ENCODE data around the gene MN1. TPM values are rescaled to one million over a fixed set of nuclear protein-coding genes. Genes with fewer than 3 reads are reported as not detected.

MN1 gene
- polyA plus RNA-seq, 1 donor = 11.7 TPM

- DNase-seq = no peak
These were observed 61.3 kb downstream of the MN1 start for GRCh38 chr22:27740202-27740748.

DNA sequence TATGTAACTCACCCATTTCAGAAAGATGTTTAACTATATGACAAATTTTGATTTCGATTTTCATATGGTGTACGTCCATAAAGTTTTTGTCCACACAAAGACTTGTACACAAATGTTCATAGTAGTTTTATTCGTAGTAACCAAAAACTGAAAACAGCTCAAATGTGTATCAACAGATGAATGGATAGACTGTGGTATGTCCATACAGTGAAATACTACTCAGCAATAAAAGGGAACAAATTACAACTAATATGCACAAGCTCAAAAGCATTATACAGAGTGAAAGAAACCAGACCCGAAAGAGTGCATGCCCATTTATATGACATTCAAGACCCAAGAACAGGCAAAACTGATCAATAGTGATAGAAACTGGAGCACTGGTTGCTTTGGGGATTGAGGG lies 64.0 kb downstream of the MN1 start:
- no peak for DNase-seq

DNA sequence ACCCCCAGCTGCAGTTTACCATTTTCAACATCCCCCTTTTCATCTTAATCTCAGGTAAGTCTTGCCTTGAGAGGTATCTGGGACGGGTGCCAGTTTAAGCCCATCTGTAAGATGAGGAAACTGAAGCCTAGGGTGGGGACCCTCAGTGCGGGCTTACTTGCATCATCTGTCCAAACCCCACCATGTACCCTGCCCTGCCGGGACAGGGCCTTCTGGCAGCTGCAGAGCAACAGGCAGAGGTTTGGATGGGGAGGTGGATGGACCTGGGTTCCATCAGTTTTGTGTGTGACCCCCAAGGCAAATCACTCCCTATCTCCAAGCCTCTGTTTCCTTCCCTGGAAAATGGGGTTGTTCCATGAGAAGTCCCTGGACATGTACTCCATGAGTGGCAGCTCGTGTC lies 67.5 kb downstream of the MN1 start:
- no peak for DNase-seq

DNA sequence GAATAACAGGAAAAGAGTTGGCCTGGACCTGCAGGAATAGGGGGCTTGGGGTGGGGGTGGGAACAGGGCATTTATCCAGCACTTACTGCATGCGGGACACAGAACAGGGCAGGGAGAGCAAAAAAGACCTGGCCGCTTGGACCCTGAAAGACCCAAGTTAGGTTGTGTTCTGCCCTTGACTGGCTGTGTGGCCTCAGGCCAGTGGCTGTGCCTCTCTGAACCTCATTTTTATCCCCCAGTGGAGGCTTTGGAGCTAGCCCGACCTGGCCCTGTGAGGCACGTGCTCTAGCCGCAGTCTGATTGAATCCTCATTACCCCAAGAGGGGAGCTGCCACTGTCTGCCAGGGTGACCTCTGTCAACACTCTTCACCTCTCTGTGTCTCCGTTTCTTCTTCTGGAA lies 68.7 kb downstream of the MN1 start:
- no peak for DNase-seq

DNA sequence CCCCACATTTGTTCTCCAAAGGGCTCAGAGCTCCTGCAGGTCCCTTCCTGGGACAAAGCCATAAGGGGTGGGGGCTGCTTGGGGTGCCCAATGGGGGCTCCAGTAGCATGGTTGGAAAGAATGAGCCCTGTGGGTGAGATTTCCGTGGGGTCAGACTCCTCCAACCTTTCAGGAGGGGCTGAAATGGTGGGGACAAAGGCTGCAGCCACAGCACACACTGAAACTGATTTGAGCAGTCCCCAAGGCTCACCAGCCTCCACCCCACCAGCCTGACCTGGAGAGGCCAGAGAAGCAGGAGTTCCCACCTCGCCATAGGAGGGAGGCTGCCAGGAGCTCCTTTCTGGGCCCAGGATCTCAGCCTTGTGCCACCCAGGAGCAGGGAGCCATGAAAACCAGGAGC lies 69.2 kb downstream of the MN1 start:
- no peak for DNase-seq

- no peak for DNase-seq
These were observed 69.9 kb downstream of the MN1 start for GRCh38 chr22:27731621-27732020.

- no peak for DNase-seq
These were observed 70.7 kb downstream of the MN1 start for GRCh38 chr22:27730641-27731433.

- DNase-seq = no peak
These were observed 72.3 kb downstream of the MN1 start for GRCh38 chr22:27729246-27729645.

DNA sequence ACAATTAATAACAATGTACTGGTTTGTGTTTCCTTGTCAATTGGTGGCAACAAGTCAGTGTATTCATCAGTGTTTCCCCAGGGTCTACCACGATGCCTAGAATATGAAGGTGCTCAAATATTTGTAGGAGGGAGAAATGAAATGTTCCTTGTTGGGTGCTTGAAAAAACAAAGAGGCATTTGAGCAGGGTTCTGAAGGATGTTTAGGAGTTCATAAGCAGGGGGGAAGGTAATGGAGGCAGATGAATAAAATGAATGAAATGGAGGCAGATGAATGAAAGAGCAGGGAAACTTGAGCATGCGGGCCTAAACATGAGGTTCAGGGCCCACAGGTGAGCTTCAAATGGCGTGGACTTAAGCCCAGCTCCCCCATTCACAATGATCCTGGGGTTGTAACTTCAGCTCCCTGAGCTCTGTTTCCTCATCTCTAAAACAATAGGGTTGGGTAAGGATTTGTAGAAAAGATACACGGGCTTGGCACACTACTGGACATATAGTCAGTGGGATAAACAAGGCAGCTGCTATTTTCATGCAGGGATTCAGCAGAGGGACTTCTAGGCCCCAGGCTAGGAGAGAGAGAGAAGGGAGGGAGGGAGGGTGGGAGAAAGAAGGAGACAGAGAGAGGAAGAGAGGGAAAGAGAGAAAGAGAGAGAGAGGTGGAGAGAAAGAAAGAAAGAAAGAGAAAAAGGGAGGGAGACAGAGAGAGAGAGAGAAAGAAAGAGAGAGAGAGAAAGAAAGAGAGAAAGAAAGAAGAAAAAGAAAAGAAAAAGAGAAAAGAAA lies 73.7 kb downstream of the MN1 start:
- no peak for DNase-seq

GRCh38 chr22:27726686-27727449 lies 74.7 kb downstream of the MN1 start:
- peak; percentile 55 for DNase-seq

DNA sequence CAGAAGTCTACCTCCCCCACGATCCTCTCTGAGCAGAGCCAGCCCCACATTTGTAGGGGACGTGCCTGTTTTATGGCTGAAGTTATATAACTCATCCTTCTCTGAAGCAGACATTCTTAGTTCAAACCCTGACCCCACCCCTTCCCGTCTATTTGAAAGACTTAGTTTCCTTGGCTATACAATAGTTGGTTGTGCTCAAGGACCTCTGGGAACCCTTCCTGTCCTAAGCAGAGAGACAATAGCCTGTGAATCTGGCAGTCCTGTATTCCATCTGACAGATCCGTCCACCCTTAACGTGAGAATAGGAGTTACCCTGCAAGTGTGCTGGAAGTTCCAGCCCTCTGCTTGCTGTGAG lies 75.2 kb downstream of the MN1 start:
- no peak for DNase-seq

- no peak for DNase-seq
These were observed 75.9 kb downstream of the MN1 start for GRCh38 chr22:27725661-27726060.

- no peak for DNase-seq
These were observed 76.8 kb downstream of the MN1 start for GRCh38 chr22:27724709-27725108.

DNA sequence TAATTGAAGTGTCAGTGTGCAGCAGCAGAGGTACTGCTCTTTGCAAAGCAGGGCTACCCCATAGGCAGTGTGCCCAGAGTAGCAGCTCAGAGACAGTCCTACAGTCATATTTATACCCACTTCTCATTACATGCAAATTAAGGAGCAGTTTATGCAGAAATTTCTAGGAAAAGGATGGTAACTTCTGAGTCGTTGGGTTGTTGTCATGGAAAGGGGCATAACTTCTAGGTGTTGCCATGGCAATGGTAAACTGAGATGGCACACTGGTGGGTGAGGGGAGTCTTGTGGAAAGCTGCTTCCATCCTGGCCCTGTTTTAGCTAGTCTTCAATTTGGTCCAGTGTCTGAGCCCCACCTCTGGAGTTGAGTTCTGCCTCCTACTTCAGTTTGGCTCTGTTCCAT lies 77.4 kb downstream of the MN1 start:
- DNase-seq = no peak

- no peak for DNase-seq
These were observed 77.8 kb downstream of the MN1 start for GRCh38 chr22:27723708-27724107.

DNA sequence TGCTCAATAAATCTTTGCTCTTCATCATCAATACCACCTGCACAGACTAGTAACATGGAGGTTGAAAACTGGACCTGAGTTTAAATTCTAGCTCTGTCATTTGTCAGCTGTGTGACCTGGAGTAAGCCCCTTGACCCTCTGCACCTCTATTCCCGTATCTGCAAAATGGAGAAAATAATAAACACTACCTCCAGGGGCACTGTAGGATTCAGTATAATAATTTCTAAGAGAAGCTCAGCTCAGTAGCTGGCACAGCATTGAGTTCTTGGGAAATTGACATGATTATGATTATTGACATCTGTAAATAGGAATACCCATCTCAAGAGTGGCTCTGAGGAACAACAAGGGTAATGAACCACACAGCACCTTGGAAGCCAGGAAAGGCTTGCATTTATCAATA lies 78.4 kb downstream of the MN1 start:
- no peak for DNase-seq

DNA sequence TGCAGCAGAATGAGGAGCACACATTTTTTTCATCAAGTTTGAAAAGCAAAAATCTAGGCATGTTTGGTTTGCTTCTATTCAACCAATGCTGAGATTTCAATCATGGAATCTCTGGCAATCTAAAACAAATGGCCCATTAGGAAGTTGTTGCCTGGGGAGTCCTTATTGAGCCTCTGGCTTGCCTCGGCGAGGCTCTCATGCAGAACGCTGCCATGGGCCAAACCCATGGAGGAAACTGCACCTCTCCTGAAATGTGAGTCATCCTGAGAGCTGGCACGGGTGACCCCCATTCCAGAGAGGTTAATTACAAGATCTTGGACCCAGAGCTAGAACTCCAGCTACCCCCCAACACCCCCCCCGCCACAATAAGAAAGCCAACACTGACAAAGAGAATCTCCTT lies 80.7 kb downstream of the MN1 start:
- no peak for DNase-seq

DNA sequence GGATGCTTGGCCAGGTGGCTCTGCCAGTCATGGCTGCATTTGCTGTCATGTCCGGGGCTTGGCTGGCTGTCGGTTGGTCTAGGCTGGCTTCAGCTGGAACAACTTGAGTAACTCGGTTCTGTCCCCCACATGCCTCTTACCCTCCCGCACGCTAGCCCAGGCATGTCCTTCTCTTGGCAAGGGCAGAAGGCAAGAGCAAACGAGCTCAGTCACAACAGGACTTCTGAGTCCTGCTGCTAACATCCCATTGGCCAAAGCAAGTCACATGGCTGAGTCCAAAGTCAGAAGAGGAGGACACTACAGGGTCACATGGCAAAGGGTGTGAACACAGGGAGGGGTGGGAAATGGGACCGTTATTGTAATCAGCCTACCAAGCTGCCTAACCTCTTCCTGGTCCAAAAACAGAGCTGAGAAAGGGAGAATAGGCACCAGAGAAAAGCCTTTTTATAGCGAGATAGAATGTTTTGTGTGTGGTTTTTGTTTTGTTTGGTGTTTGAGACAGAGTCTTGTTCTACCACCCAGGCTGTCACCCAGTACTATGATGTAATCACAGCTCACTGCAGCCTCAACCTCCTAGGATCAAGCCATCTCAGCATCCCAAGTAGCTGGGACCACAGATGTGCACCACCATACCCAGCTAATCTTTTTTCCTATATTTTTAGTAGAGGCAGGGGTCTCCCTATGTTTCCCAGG lies 81.9 kb downstream of the MN1 start:
- no peak for DNase-seq

GRCh38 chr22:27719036-27719347 lies 82.6 kb downstream of the MN1 start:
- DNase-seq = no peak

DNA sequence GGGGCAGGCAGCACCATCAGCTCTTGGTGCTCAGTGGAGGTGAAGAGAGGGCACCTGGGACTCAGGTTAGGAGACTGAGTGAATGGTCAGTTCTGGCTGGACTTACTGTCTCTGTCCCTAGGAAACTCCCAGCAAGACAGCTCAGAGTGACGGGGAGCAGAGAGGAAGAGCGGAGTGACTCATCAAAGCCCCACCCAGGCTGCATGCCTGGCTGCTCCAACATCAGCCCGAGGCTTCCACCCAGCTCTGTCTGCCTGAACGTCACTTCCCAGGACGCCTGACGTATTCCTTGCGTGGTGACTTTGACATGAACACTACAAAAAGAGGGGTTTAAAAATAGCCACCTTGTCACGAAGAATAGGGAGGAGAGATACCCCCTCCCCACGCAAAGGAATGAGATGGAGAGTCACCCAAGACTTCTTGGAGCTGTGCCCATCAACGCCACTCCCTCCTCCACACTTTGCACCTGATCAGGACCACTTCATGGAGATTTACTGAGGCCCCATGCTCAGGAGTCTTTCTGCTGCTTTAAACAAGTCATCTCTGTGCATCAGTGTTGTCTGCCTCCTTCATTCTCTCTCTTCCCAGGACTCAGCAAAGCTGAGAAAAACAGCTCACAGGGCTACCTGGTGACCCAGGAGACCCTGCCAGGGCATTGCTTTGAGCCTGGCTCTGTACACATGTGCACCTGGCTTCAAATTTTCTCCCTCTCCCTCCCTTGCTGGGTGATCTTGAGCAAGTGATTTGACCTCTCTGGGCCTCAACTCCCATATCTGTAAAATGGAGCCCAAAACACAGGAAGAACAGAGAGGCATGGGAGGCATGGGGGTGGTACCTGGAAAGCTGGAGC lies 83.1 kb downstream of the MN1 start:
- no peak for DNase-seq

- DNase-seq = no peak
These were observed 84.5 kb downstream of the MN1 start for GRCh38 chr22:27717094-27717493.
